Mucosa of rectum (tissue), 2 donors: ENCODE measurements around the gene OR1I1.
A peak's percentile ranks its signal among the peaks of the same experiment; 100 is the strongest.

ENCODE experiments used
- H3K27ac ChIP-seq, 2 donors: one replicate each; pipeline ENCODE4 v1.7.0; 2013; ENCODE audit warnings: inconsistent platforms in 2 of 2, low read depth in 2 of 2, low read length in 2 of 2
- H3K27me3 ChIP-seq, 2 donors: one replicate each; pipeline ENCODE4 v1.7.0; 2013; ENCODE audit warnings: low read length in 2 of 2; ENCODE audit not compliant: control insufficient read depth in 2 of 2, insufficient read depth in 2 of 2
- H3K36me3 ChIP-seq, 2 donors: one replicate each; pipeline ENCODE4 v1.7.0; 2013; ENCODE audit warnings: low read length in 2 of 2; ENCODE audit not compliant: control insufficient read depth in 2 of 2, insufficient read depth in 2 of 2
- H3K4me1 ChIP-seq, 2 donors: one replicate each; pipeline ENCODE4 v1.7.0; 2013; ENCODE audit warnings: low read length in 2 of 2, mild to moderate bottlenecking in 1 of 2; ENCODE audit not compliant: control insufficient read depth in 2 of 2, insufficient read depth in 2 of 2
- H3K4me3 ChIP-seq, 2 donors: one replicate each; pipeline ENCODE4 v1.7.0; 2013; ENCODE audit warnings: low read length in 2 of 2
- H3K9ac ChIP-seq, 2 donors: one replicate each; pipeline ENCODE4 v1.7.0; 2013; ENCODE audit warnings: low read length in 2 of 2, low read depth in 1 of 2, mild to moderate bottlenecking in 1 of 2
- H3K9me3 ChIP-seq, 2 donors: one replicate each; pipeline ENCODE4 v1.7.0; 2013; ENCODE audit warnings: low read length in 2 of 2; ENCODE audit not compliant: control insufficient read depth in 2 of 2
- donor health status: healthy.
- donor health status: Normal muscosa, but diverticular disease.

Gene OR1I1

GRCh38 chr19:15115762-15116615 is 34.0 kb downstream of the OR1I1 start:
- Histone ChIP-seq H3K36me3 (peaks cover 55 to 66% of the 10 kb centered on the region in 2 donors), H3K9me3 (no peaks in the 10 kb centered on the region), H3K4me1 (no peaks in the 10 kb centered on the region), H3K9ac (no peak overlapping the region), H3K27ac (no peak overlapping the region), H3K4me3 (no peak overlapping the region), H3K27me3 (no peaks in the 10 kb centered on the region)

GRCh38 chr19:15116856-15117255 is 34.8 kb downstream of the OR1I1 start:
- Histone ChIP-seq H3K36me3 (peaks cover 58 to 68% of the 10 kb centered on the region in 2 donors), H3K27me3 (no peaks in the 10 kb centered on the region), H3K4me1 (no peaks in the 10 kb centered on the region), H3K9ac (no peak overlapping the region), H3K4me3 (no peak overlapping the region), H3K9me3 (no peaks in the 10 kb centered on the region), H3K27ac (no peak overlapping the region)

GRCh38 chr19:15118248-15118647 is 36.2 kb downstream of the OR1I1 start:
- no peak overlapping the region for H3K9ac ChIP-seq
- no peaks in the 10 kb centered on the region for H3K27me3 ChIP-seq
- no peaks in the 10 kb centered on the region for H3K9me3 ChIP-seq
- peak overlapping the region in 1 of 2 donors; percentile 3 for H3K27ac ChIP-seq
- H3K36me3 ChIP-seq = peaks cover 64 to 69% of the 10 kb centered on the region in 2 donors
- no peak overlapping the region for H3K4me3 ChIP-seq
- no peaks in the 10 kb centered on the region for H3K4me1 ChIP-seq

- H3K27ac ChIP-seq = no peak overlapping the region
- peaks cover 64 to 66% of the 10 kb centered on the region in 2 donors for H3K36me3 ChIP-seq
- H3K9ac ChIP-seq = no peak overlapping the region
Measured at GRCh38 chr19:15118789-15119494, 36.9 kb downstream of the OR1I1 start.

GRCh38 chr19:15120135-15121026 is 38.4 kb downstream of the OR1I1 start:
- peaks cover 10 to 11% of the 10 kb centered on the region in 2 donors for H3K4me1 ChIP-seq
- no peaks in the 10 kb centered on the region for H3K9me3 ChIP-seq
- H3K36me3 ChIP-seq = peaks cover 57 to 59% of the 10 kb centered on the region in 2 donors
- H3K4me3 ChIP-seq = no peak overlapping the region
- no peak overlapping the region for H3K27ac ChIP-seq
- no peaks in the 10 kb centered on the region for H3K27me3 ChIP-seq
- no peak overlapping the region for H3K9ac ChIP-seq

More at GRCh38 chr19:15118789-15119494, 36.9 kb downstream of the OR1I1 start:
- H3K4me3 ChIP-seq = no peak overlapping the region
- no peaks in the 10 kb centered on the region for H3K27me3 ChIP-seq
- no peaks in the 10 kb centered on the region for H3K9me3 ChIP-seq
- H3K4me1 ChIP-seq = peaks cover 0 to 3% of the 10 kb centered on the region in 2 donors

- Histone ChIP-seq H3K4me1 (peaks cover 10 to 11% of the 10 kb centered on the region in 2 donors), H3K36me3 (peaks cover 38 to 40% of the 10 kb centered on the region in 2 donors), H3K4me3 (no peak overlapping the region), H3K27ac (no peak overlapping the region), H3K9me3 (no peaks in the 10 kb centered on the region), H3K9ac (no peak overlapping the region), H3K27me3 (no peaks in the 10 kb centered on the region)
Measured at GRCh38 chr19:15122331-15123030, 40.5 kb downstream of the OR1I1 start.

- peaks cover 31 to 32% of the 10 kb centered on the region in 2 donors for H3K36me3 ChIP-seq
- H3K4me3 ChIP-seq = no peak overlapping the region
- H3K9me3 ChIP-seq = no peaks in the 10 kb centered on the region
- peaks cover 11% of the 10 kb centered on the region in 2 donors for H3K4me1 ChIP-seq
- peak overlapping the region in 1 of 2 donors; percentile 97 for H3K27ac ChIP-seq
- peak overlapping the region in 1 of 2 donors; percentile 98 for H3K9ac ChIP-seq
- H3K27me3 ChIP-seq = no peaks in the 10 kb centered on the region
Measured at GRCh38 chr19:15123031-15123890, 41.2 kb downstream of the OR1I1 start.

GRCh38 chr19:15123900-15124299 is 41.9 kb downstream of the OR1I1 start:
- no peaks in the 10 kb centered on the region for H3K9me3 ChIP-seq
- H3K4me1 ChIP-seq = peaks cover 11% of the 10 kb centered on the region in 2 donors
- peak overlapping the region in 1 of 2 donors; percentile 98 for H3K9ac ChIP-seq
- H3K27me3 ChIP-seq = no peaks in the 10 kb centered on the region
- peak overlapping the region; percentile 96 to 97 for H3K27ac ChIP-seq
- H3K4me3 ChIP-seq = peak overlapping the region; percentile 89 to 93
- H3K36me3 ChIP-seq = peaks cover 25 to 26% of the 10 kb centered on the region in 2 donors
